Measurements from ENCODE around the gene TACC2. TPM values are rescaled to one million over a fixed set of nuclear protein-coding genes. Genes with fewer than 3 reads are reported as not detected.

The TACC2 gene
- polyA plus RNA-seq, 10 donors = 70.7 to 160 (median 103) TPM

Other genes with a start within 250 kb of the TACC2 start
- 10 to 100 TPM; 17.7 to 24.9 (median 20.4) TPM for gene ATE1, start 61.1 kb upstream of the TACC2 start, polyA plus RNA-seq (ENCODE audit: insufficient read length in 10 of 10)
- gene NSMCE4A, start 13.9 kb upstream of the TACC2 start, polyA plus RNA-seq (ENCODE audit: insufficient read length in 10 of 10) = 10 to 100 TPM; 34.1 to 59.6 (median 43.2) TPM